ENCODE results near the gene TJP3. TPM values are rescaled to one million over a fixed set of nuclear protein-coding genes. Genes with fewer than 3 reads are reported as not detected.

The TJP3 gene
- total and polyA plus RNA-seq, 3 experiments from 2014 or later = 1.5 to 16.2 (median 1.7) TPM

DNA sequence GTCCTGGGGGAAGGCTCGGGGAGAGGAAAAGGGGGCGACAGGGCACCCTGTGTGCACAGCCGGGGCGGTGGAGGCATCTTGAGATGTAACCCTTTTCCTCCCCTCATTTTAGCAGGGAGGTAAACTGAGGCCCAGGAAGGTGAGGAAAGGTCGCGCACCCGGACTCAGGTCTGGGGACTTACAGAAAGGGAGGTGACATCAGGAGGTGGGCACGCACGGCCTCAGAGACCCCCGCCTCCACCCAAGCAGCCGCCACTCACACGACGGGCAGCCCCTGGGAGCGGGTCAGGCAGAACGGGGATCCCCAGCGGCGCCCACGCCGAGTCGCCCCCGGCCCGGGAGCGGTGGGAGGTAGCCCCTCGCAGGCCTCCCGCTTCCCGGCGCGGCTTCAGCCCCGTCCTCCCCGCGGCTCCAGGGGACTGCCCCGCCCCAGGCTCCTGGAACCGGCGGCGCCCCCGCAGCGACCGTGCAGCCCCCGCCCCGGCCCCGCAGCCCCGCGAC, 8.4 kb upstream of the TJP3 start:
- Mint-ChIP-seq H3K27ac (peak overlapping the region in 7 of 8 donors; percentile 26 to 91 (median 76)), H3K27me3 (no peaks in the 10 kb centered on the region), H3K4me3 (peak overlapping the region; percentile 86 to 97 (median 89)), H3K36me3 (peaks cover 0 to 6% (median 0%) of the 10 kb centered on the region in 3 donors), H3K4me1 (peaks cover 12 to 44% (median 20%) of the 10 kb centered on the region in 3 donors), H3K9me3 (no peaks in the 10 kb centered on the region)
- H3K9me3 ChIP-seq (ENCODE audit: low read length) = no peaks in the 10 kb centered on the region
- H3K27me3 ChIP-seq (ENCODE audit: insufficient read depth, low read length, poor library complexity, severe bottlenecking) = no peaks in the 10 kb centered on the region
- no peak for DNase-seq
- H3K27ac ChIP-seq (ENCODE audit: low read depth, low read length) = peak overlapping the region; percentile 48
- ChIA-PET POLR2A (interaction anchor here (0.6 to 1.6 kb wide), 2 partner anchors 12 to 879 kb away, joined by 3 to 6 read pairs; no protein-coding TSS in a partner anchor), CTCF (interaction anchor here (0.6 to 2.9 kb wide), 9 partner anchors 9 to 122 kb away, joined by 3 to 12 read pairs (median 5); no protein-coding TSS in a partner anchor)
- H3K36me3 ChIP-seq (ENCODE audit: insufficient read depth, low read length) = no peaks in the 10 kb centered on the region
- H3K4me3 ChIP-seq (ENCODE audit: low read length) = peak overlapping the region; percentile 60
- peaks cover 9% of the 10 kb centered on the region for H3K4me1 ChIP-seq (ENCODE audit: insufficient read depth, low read length)

DNA sequence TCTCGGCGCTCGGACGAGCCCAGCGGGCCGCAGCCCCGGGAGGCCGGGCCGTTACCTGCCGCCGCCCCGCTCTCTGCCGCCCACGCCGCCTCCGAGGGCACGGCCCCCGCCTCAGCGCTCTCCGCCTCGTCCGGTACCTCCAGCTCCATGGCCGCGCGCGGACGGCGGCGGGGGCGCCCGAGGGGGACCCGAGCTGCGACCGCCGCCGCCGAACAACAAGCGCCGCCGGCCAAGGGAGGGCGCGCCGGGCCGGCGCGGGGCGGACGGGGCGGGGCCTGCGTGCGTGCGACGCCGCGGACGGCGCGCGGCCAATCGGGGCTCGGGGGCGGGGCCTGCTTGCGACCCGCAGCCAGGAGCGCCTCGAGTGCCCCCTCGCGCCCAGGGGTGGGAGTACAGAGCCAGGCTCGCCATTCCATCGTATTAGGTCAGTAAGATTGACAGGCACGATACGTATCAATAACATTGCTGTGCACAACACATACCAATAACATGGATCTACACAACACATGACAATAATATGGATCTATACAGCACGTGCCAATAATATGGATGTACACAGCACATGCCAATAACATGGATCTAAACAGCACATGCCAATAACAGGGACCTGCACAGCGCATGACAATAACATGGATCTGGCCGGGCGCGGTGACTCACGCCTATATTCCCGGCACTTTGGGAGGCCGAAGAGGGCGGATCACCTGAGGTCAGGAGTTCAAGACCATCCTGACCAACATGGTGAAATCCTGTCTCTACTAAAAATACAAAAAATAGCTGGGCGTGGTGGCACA, 7.7 kb upstream of the TJP3 start, which contains the start of gene PIP5K1C:
Gene PIP5K1C (minus strand): TSS at position 227 of the 791 bp plus-strand sequence. CDS start 78 bp downstream, at position 149.
- Mint-ChIP-seq H3K9me3 (no peaks in the 10 kb centered on the region), H3K4me1 (peaks cover 12 to 44% (median 20%) of the 10 kb centered on the region in 3 donors), H3K27me3 (peaks cover 0 to 2% of the 10 kb centered on the region in 2 donors), H3K27ac (peak within 1 kb of the TSS; percentile 50 to 91 (median 76)), H3K4me3 (peak within 1 kb of the TSS; percentile 86 to 97 (median 89)), H3K36me3 (peaks cover 0 to 6% (median 0%) of the 10 kb centered on the region in 3 donors)
- Histone ChIP-seq H3K27me3 (ENCODE audit: insufficient read depth, low read length, poor library complexity, severe bottlenecking) (no peaks in the 10 kb centered on the region), H3K27ac (ENCODE audit: low read depth, low read length) (peak within 1 kb of the TSS; percentile 48), H3K9me3 (ENCODE audit: low read length) (no peaks in the 10 kb centered on the region), H3K4me3 (ENCODE audit: low read length) (peak within 1 kb of the TSS; percentile 60), H3K4me1 (ENCODE audit: insufficient read depth, low read length) (peaks cover 9% of the 10 kb centered on the region), H3K36me3 (ENCODE audit: insufficient read depth, low read length) (no peaks in the 10 kb centered on the region)
- DNase-seq = peak; percentile 88 to 93 (median 90)
- CTCF ChIA-PET = interaction anchor here (0.6 to 2.9 kb wide), 7 partner anchors 10 to 122 kb away, joined by 3 to 12 read pairs (median 5); no protein-coding TSS in a partner anchor
- POLR2A ChIA-PET = interaction anchor here (1.6 kb wide), 1 partner anchor 13 kb away, joined by 3 read pairs; no protein-coding TSS in a partner anchor

GRCh38 chr19:3701200-3701599, 7.0 kb upstream of the TJP3 start:
- POLR2A ChIA-PET = interaction anchor here (1.6 kb wide), 1 partner anchor 13 kb away, joined by 3 read pairs; no protein-coding TSS in a partner anchor
- H3K9me3 Mint-ChIP-seq = no peaks in the 10 kb centered on the region

DNA sequence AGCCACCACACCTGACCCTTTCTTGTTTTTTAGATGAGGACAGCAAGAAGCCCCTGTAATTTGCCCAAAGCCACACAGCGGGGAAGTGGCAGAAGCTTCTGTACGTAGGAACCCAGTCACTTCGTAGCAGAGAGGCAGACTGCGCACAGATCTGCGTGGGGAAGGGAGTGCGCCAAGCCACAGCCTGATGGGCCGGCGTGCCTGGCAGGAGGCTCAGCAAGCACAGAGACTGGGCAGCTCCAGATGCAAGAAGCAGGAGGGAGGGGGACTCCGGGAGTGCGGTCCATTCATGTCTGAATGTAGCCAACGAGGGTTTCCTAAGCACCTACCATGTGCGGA, 347 bp upstream of the TJP3 start:
- DNase-seq = no peak
- POLR2A ChIA-PET = no interaction called here
- peaks cover 9 to 13% of the 10 kb centered on the region in 2 donors for H3K27me3 Mint-ChIP-seq

More at GRCh38 chr19:3701200-3701599, 7.0 kb upstream of the TJP3 start:
- Mint-ChIP-seq H3K4me3 (peak overlapping the region in 5 of 7 donors; percentile 59 to 70 (median 64)), H3K27ac (peak overlapping the region in 1 of 8 donors; percentile 63), H3K36me3 (peaks cover 0 to 2% (median 0%) of the 10 kb centered on the region in 3 donors), H3K27me3 (peaks cover 1 to 3% of the 10 kb centered on the region in 2 donors), H3K4me1 (peaks cover 12 to 44% (median 19%) of the 10 kb centered on the region in 3 donors)
- CTCF ChIA-PET = interaction anchor here (1.6 to 2.9 kb wide), 2 partner anchors 28 to 39 kb away, joined by 7 to 12 read pairs; no protein-coding TSS in a partner anchor
- Histone ChIP-seq H3K9me3 (ENCODE audit: low read length) (no peaks in the 10 kb centered on the region), H3K4me3 (ENCODE audit: low read length) (no peak overlapping the region), H3K4me1 (ENCODE audit: insufficient read depth, low read length) (peaks cover 9% of the 10 kb centered on the region), H3K27ac (ENCODE audit: low read depth, low read length) (no peak overlapping the region), H3K27me3 (ENCODE audit: insufficient read depth, low read length, poor library complexity, severe bottlenecking) (no peaks in the 10 kb centered on the region), H3K36me3 (ENCODE audit: insufficient read depth, low read length) (no peaks in the 10 kb centered on the region)
- no peak for DNase-seq

DNA sequence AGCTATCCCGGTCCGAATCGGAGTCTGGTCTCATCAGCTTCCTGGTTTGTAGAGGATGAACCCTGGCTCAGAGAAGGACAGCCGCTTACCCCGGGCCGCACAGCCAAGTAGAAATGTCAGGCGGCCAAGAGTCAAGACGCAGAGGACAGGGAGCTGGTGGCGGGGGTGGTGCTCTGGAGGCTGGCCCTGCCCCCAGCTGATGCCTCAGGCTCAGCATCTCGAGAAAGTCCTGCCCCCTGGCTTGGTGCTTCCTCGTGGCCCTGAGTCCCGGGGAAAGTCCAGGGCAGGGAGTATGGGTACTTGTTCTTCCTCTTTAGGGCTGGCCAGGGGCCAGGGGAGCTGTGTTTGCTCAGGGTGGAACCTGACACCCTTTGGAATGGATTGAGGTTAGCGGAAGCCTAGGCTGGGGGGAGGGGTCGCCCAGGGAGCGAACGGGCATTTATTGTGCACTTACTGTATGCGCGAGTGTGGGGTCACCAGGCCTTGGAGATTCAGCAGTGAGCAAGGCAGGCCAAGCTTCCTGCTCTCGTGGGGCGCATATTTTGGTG, 2.2 kb downstream of the TJP3 start:
- H3K4me3 ChIP-seq (ENCODE audit: low read length) = no peak overlapping the region
- no peak overlapping the region for H3K27ac ChIP-seq (ENCODE audit: low read depth, low read length)
- no peak for DNase-seq
- Mint-ChIP-seq H3K4me3 (no peak overlapping the region), H3K36me3 (no peaks in the 10 kb centered on the region), H3K9me3 (no peaks in the 10 kb centered on the region), H3K27me3 (peaks cover 10 to 12% of the 10 kb centered on the region in 2 donors), H3K27ac (no peak overlapping the region), H3K4me1 (peaks cover 1 to 8% (median 7%) of the 10 kb centered on the region in 3 donors)
- H3K27me3 ChIP-seq (ENCODE audit: insufficient read depth, low read length, poor library complexity, severe bottlenecking) = no peaks in the 10 kb centered on the region
- POLR2A ChIA-PET = no interaction called here
- CTCF ChIA-PET = interaction anchor here (1.0 kb wide), 2 partner anchors 22 to 39 kb away, joined by 3 read pairs; no protein-coding TSS in a partner anchor
- no peaks in the 10 kb centered on the region for H3K36me3 ChIP-seq (ENCODE audit: insufficient read depth, low read length)
- H3K4me1 ChIP-seq (ENCODE audit: insufficient read depth, low read length) = no peaks in the 10 kb centered on the region
- no peaks in the 10 kb centered on the region for H3K9me3 ChIP-seq (ENCODE audit: low read length)

More for the DNA sequence above, 347 bp upstream of the TJP3 start:
- no peaks in the 10 kb centered on the region for H3K9me3 ChIP-seq (ENCODE audit: low read length)
- H3K9me3 Mint-ChIP-seq = no peaks in the 10 kb centered on the region
- peak overlapping the region in 1 of 8 donors; percentile 17 for H3K27ac Mint-ChIP-seq
- no peak overlapping the region for H3K4me3 ChIP-seq (ENCODE audit: low read length)
- no peaks in the 10 kb centered on the region for H3K4me1 ChIP-seq (ENCODE audit: insufficient read depth, low read length)
- no peaks in the 10 kb centered on the region for H3K36me3 ChIP-seq (ENCODE audit: insufficient read depth, low read length)
- CTCF ChIA-PET = interaction anchor here (1.8 to 3.7 kb wide), 2 partner anchors 41 to 46 kb away, joined by 10 to 22 read pairs; no protein-coding TSS in a partner anchor
- peaks cover under 1 to 3% (median 1%) of the 10 kb centered on the region in 3 donors for H3K4me1 Mint-ChIP-seq
- H3K4me3 Mint-ChIP-seq = no peak overlapping the region
- no peak overlapping the region for H3K27ac ChIP-seq (ENCODE audit: low read depth, low read length)
- H3K36me3 Mint-ChIP-seq = no peaks in the 10 kb centered on the region
- no peaks in the 10 kb centered on the region for H3K27me3 ChIP-seq (ENCODE audit: insufficient read depth, low read length, poor library complexity, severe bottlenecking)

- H3K9me3 Mint-ChIP-seq = no peaks in the 10 kb centered on the region
- Histone ChIP-seq H3K9me3 (ENCODE audit: low read length) (no peaks in the 10 kb centered on the region), H3K27ac (ENCODE audit: low read depth, low read length) (no peak overlapping the region), H3K27me3 (ENCODE audit: insufficient read depth, low read length, poor library complexity, severe bottlenecking) (no peaks in the 10 kb centered on the region), H3K4me3 (ENCODE audit: low read length) (no peak overlapping the region), H3K4me1 (ENCODE audit: insufficient read depth, low read length) (no peaks in the 10 kb centered on the region), H3K36me3 (ENCODE audit: insufficient read depth, low read length) (no peaks in the 10 kb centered on the region)
- POLR2A ChIA-PET = no interaction called here
- no peaks in the 10 kb centered on the region for H3K36me3 Mint-ChIP-seq
- H3K27ac Mint-ChIP-seq = no peak overlapping the region
- no peak for DNase-seq
- peaks cover 7 to 10% of the 10 kb centered on the region in 2 donors for H3K27me3 Mint-ChIP-seq
- no peak overlapping the region for H3K4me3 Mint-ChIP-seq
- H3K4me1 Mint-ChIP-seq = peaks cover 0 to 7% (median 5%) of the 10 kb centered on the region in 3 donors
- CTCF ChIA-PET = interaction anchor here (0.8 kb wide), 1 partner anchor 12 kb away, joined by 3 read pairs; no protein-coding TSS in a partner anchor
Observed at GRCh38 chr19:3712663-3713611, 4.8 kb downstream of the TJP3 start.

- CTCF ChIA-PET = interaction anchor here (1.6 kb wide), 1 partner anchor 17 kb away, joined by 3 read pairs; the partner anchor contains the start of gene PIP5K1C
- H3K9me3 Mint-ChIP-seq = no peaks in the 10 kb centered on the region
- H3K27ac ChIP-seq (ENCODE audit: low read depth, low read length) = no peak overlapping the region
- H3K4me1 ChIP-seq (ENCODE audit: insufficient read depth, low read length) = peaks cover 9% of the 10 kb centered on the region
- H3K4me3 Mint-ChIP-seq = no peak overlapping the region
- no peaks in the 10 kb centered on the region for H3K36me3 Mint-ChIP-seq
- no peaks in the 10 kb centered on the region for H3K36me3 ChIP-seq (ENCODE audit: insufficient read depth, low read length)
- POLR2A ChIA-PET = interaction anchor here (0.7 kb wide), 1 partner anchor 45 kb away, joined by 3 read pairs; no protein-coding TSS in a partner anchor
- H3K27me3 ChIP-seq (ENCODE audit: insufficient read depth, low read length, poor library complexity, severe bottlenecking) = peaks cover 5% of the 10 kb centered on the region
- H3K9me3 ChIP-seq (ENCODE audit: low read length) = no peaks in the 10 kb centered on the region
- H3K4me1 Mint-ChIP-seq = peaks cover 3 to 11% (median 7%) of the 10 kb centered on the region in 3 donors
- H3K27ac Mint-ChIP-seq = peak overlapping the region in 1 of 8 donors; percentile 54
- no peak overlapping the region for H3K4me3 ChIP-seq (ENCODE audit: low read length)
- DNase-seq = no peak
- H3K27me3 Mint-ChIP-seq = peaks cover 6 to 11% of the 10 kb centered on the region in 2 donors
Observed at GRCh38 chr19:3716147-3716668, 8.0 kb downstream of the TJP3 start.
